GM23338 (cell line): ENCODE results near the gene ACOXL. TPM values are rescaled to one million over a fixed set of nuclear protein-coding genes. Genes with fewer than 3 reads are reported as not detected.

Source experiments
- ATAC-seq: fragments of 200-7000 bp; cut with Tn5 transposase; 3 replicates; pipeline ENCODE4 v1.9.1; 2020
- DNase-seq: peaks from one replicate; pipeline ENCODE4 v3.0.0-alpha.2; 2015; ENCODE audit warnings: low spot score
- H2AFZ ChIP-seq: fragments of 200-600 bp; sonication (generic); 2 replicates; pipeline ENCODE4 v1.8.0; 2016; ENCODE audit warnings: antibody characterized with exemption, mild to moderate bottlenecking, moderate library complexity
- H3F3A ChIP-seq: fragments of 200-600 bp; sonication (generic); replicated peaks from 2 replicates; pipeline ENCODE4 v1.8.0; 2017; ENCODE audit warnings: antibody characterized with exemption, mixed run types, low read depth
- H3K27ac ChIP-seq: fragments of 200-600 bp; sonication (generic); 2 replicates; pipeline ENCODE4 v1.6.1; 2016; ENCODE audit warnings: low read depth
- H3K27me3 ChIP-seq: fragments of 200-600 bp; sonication (generic); 2 replicates; pipeline ENCODE4 v1.8.0; 2016; ENCODE audit warnings: mild to moderate bottlenecking, mixed run types, moderate library complexity; ENCODE audit not compliant: insufficient read depth
- H3K36me3 ChIP-seq: fragments of 200-600 bp; sonication (generic); 2 replicates; pipeline ENCODE4 v1.8.0; 2016; ENCODE audit warnings: mild to moderate bottlenecking; ENCODE audit not compliant: insufficient read depth
- H3K4me1 ChIP-seq: fragments of 200-600 bp; sonication (generic); 2 replicates; pipeline ENCODE4 v1.8.0; 2016; ENCODE audit warnings: mild to moderate bottlenecking, moderate library complexity; ENCODE audit not compliant: insufficient read depth
- H3K4me2 ChIP-seq: fragments of 200-600 bp; sonication (generic); 2 replicates; pipeline ENCODE4 v1.7.1; 2017; ENCODE audit warnings: mixed run types
- H3K4me3 ChIP-seq: fragments of 200-600 bp; sonication (generic); 2 replicates; pipeline ENCODE4 v1.6.1; 2016; ENCODE audit warnings: mixed run types
- H3K79me2 ChIP-seq: fragments of 200-600 bp; sonication (generic); replicated peaks from 2 replicates; pipeline ENCODE4 v1.8.0; 2017; ENCODE audit warnings: mild to moderate bottlenecking; ENCODE audit not compliant: insufficient read depth
- H3K9me2 ChIP-seq: fragments of 200-600 bp; sonication (generic); 2 replicates; pipeline ENCODE4 v1.8.0; 2017; ENCODE audit not compliant: insufficient read depth
- H4K20me1 ChIP-seq: fragments of 200-600 bp; sonication (generic); replicated peaks from 2 replicates; pipeline ENCODE4 v1.8.0; 2017; ENCODE audit warnings: mild to moderate bottlenecking; ENCODE audit not compliant: insufficient read depth
- H3K27ac Mint-ChIP-seq: 2 replicates; pipeline ENCODE4 v1.8.0; 2020; ENCODE audit warnings: inconsistent platforms, mild to moderate bottlenecking, moderate library complexity, mixed read lengths
- H3K27me3 Mint-ChIP-seq: 3 replicates; pipeline ENCODE4 v1.8.0; 2022; ENCODE audit warnings: low read depth, mild to moderate bottlenecking, moderate library complexity, mixed read lengths, inconsistent platforms; ENCODE audit not compliant: insufficient read depth, poor library complexity
- H3K36me3 Mint-ChIP-seq: 3 replicates; pipeline ENCODE4 v1.8.0; 2021; ENCODE audit warnings: low read depth, mild to moderate bottlenecking, inconsistent platforms, moderate library complexity, mixed read lengths
- H3K4me1 Mint-ChIP-seq: 3 replicates; pipeline ENCODE4 v1.8.0; 2020; ENCODE audit warnings: mild to moderate bottlenecking, inconsistent platforms, mixed read lengths
- H3K4me3 Mint-ChIP-seq: 3 replicates; pipeline ENCODE4 v1.8.0; 2021; ENCODE audit warnings: moderate library complexity, mild to moderate bottlenecking, inconsistent platforms, mixed read lengths
- H3K9me3 Mint-ChIP-seq: 3 replicates; pipeline ENCODE4 v1.8.0; 2020; ENCODE audit warnings: moderate library complexity, mild to moderate bottlenecking, inconsistent platforms, mixed read lengths
- CREB1 ChIP-seq: fragments of 250-450 bp; sonication (Bioruptor Pico); IDR thresholded peaks from 2 replicates; pipeline ENCODE4 v1.5.0; 2020; ENCODE audit warnings: low read depth, mild to moderate bottlenecking, moderate library complexity
- CTCF ChIP-seq, 2 experiments: fragments of 200-600 bp in 1 of 2; sonication (generic) in 1 of 2; conservative IDR thresholded peaks; 2 replicates each; pipeline versions ENCODE4 v1.5.1 to v1.6.1; 2016 to 2017; ENCODE audit warnings: antibody characterized with exemption in 2 of 2, low read depth in 2 of 2, mild to moderate bottlenecking in 2 of 2, moderate library complexity in 1 of 2
- ETS1 ChIP-seq: IDR thresholded peaks from 2 replicates; pipeline ENCODE4 v1.6.1; 2016; ENCODE audit warnings: antibody characterized with exemption
- EZH2 ChIP-seq: fragments of 200-600 bp; sonication (generic); IDR thresholded peaks from one replicate; pipeline ENCODE4 v1.8.0; 2017; ENCODE audit warnings: antibody characterized with exemption, mild to moderate bottlenecking, low read depth; ENCODE audit not compliant: unreplicated experiment
- EZH2phosphoT487 ChIP-seq: fragments of 200-600 bp; sonication (generic); IDR thresholded peaks from one replicate; pipeline ENCODE4 v1.8.1; 2018; ENCODE audit warnings: antibody characterized with exemption; ENCODE audit not compliant: unreplicated experiment
- JUNB ChIP-seq: IDR thresholded peaks from one replicate; pipeline ENCODE4 v1.6.1; 2016; ENCODE audit warnings: antibody characterized with exemption; ENCODE audit not compliant: unreplicated experiment
- NANOG ChIP-seq: IDR thresholded peaks from 2 replicates; pipeline ENCODE4 v1.6.1; 2016; ENCODE audit warnings: antibody characterized with exemption, borderline replicate concordance
- POLR2AphosphoS5 ChIP-seq: IDR thresholded peaks from 2 replicates; pipeline ENCODE4 v1.6.1; 2016; ENCODE audit warnings: antibody characterized with exemption, low read depth
- REST ChIP-seq: IDR thresholded peaks from one replicate; pipeline ENCODE4 v1.6.1; 2018; ENCODE audit warnings: antibody characterized with exemption; ENCODE audit not compliant: unreplicated experiment
- STAT1 ChIP-seq: IDR thresholded peaks from one replicate; pipeline ENCODE4 v1.6.1; 2016; ENCODE audit warnings: antibody characterized with exemption; ENCODE audit not compliant: unreplicated experiment
- ZNF114 ChIP-seq: fragments of 250-450 bp; sonication (Bioruptor Pico); IDR thresholded peaks from 2 replicates; pipeline ENCODE4 v1.5.0; 2020; ENCODE audit warnings: mild to moderate bottlenecking, moderate library complexity
- ZNF331 ChIP-seq: fragments of 250-450 bp; sonication (Bioruptor Pico); IDR thresholded peaks from 2 replicates; pipeline ENCODE4 v1.5.0; 2020; ENCODE audit warnings: low read depth, mild to moderate bottlenecking, moderate library complexity
- ZNF462 ChIP-seq: fragments of 250-450 bp; sonication (Bioruptor Pico); IDR thresholded peaks from 2 replicates; pipeline ENCODE4 v1.5.0; 2020; ENCODE audit warnings: mild to moderate bottlenecking, moderate library complexity
- polyA plus RNA-seq: library from polyadenylated mRNA; unstranded; fragments of >200 nt; fragmentation: Nextera tagmentation; extraction: Ambion mirVana; gene quantifications from 2 replicates; pipeline ENCODE4 v1.2.1, GENCODE V29; 2016
- total RNA-seq: library from RNA; depleted of rRNA; stranded (reverse); fragments of >200 nt; shearing (Covaris generic); gene quantifications from 2 replicates; pipeline ENCODE4 v1.2.3, GENCODE V29; 2014

ACOXL gene
- total and polyA plus RNA-seq, 2 experiments from 2014 or later: 9.0 to 14.7 TPM

GRCh38 chr2:111155610-111156009, 423.2 kb downstream of the ACOXL start:
- H3K4me1 ChIP-seq: peaks cover 16% of the 10 kb centered on the region
- peaks cover 82% of the 10 kb centered on the region for H3K79me2 ChIP-seq
- Mint-ChIP-seq H3K27ac (peak overlapping the region; percentile 55; the same call in 1 of the 2 replicates), H3K4me3 (no peak overlapping the region), H3K36me3 (peaks cover 52% of the 10 kb centered on the region), H3K27me3 (peaks cover 2% of the 10 kb centered on the region), H3K9me3 (no peaks in the 10 kb centered on the region), H3K4me1 (peaks cover 33% of the 10 kb centered on the region)
- H3K4me3 ChIP-seq: no peak overlapping the region
- no peak overlapping the region for H3K4me2 ChIP-seq
- no peak overlapping the region for H3K27ac ChIP-seq
- no peaks in the 10 kb centered on the region for H3K27me3 ChIP-seq
- no peaks in the 10 kb centered on the region for H3K9me2 ChIP-seq
- H4K20me1 ChIP-seq: peaks cover 28% of the 10 kb centered on the region
- TF ChIP-seq ZNF114 (CRISPR knock-in tag) (no peak), JUNB (no peak), ZNF331 (no peak), ETS1 (no peak), POLR2AphosphoS5 (no peak), EZH2 (no peak), STAT1 (no peak), REST (no peak), NANOG (no peak), CREB1 (CRISPR knock-in tag) (no peak), ZNF462 (CRISPR knock-in tag) (no peak), EZH2phosphoT487 (no peak), CTCF (conservative IDR thresholded peaks at IDR 0.05; ENCODE audit: low read depth in 2 of 2) (no peak)
- DNase-seq (no peak), ATAC-seq (no peak)
- H2AFZ ChIP-seq: no peak overlapping the region
- no peaks in the 10 kb centered on the region for H3F3A ChIP-seq
- H3K36me3 ChIP-seq: peaks cover 29% of the 10 kb centered on the region; the same call in 1 of the 2 replicates
